Neural cell (in vitro differentiated cells): ENCODE measurements around the gene CRIM1. TPM values are rescaled to one million over a fixed set of nuclear protein-coding genes. Genes with fewer than 3 reads are reported as not detected.

Experiments
- H2AFZ ChIP-seq: fragments of 200-600, 300-800 bp; sonication (generic), shearing (Covaris generic); 2 replicates; pipeline ENCODE4 v1.6.0; 2014; ENCODE audit warnings: low read depth, mild to moderate bottlenecking, antibody characterized with exemption, low read length, moderate library complexity
- H3F3A ChIP-seq: fragments of 200-600 bp; shearing (Covaris generic); 2 replicates; pipeline ENCODE4 v1.6.1; 2016; ENCODE audit warnings: mild to moderate bottlenecking, moderate library complexity, mixed read lengths, antibody characterized with exemption, low read length; ENCODE audit not compliant: insufficient read depth, poor library complexity, severe bottlenecking
- H3K27ac ChIP-seq: fragments of 200-600, 300-800 bp; sonication (generic), shearing (Covaris generic); 2 replicates; pipeline ENCODE4 v1.5.1; 2014; ENCODE audit warnings: mild to moderate bottlenecking, low read length, moderate library complexity
- H3K27me3 ChIP-seq: fragments of 300-800, 200-600 bp; sonication (generic), shearing (Covaris generic); 2 replicates; pipeline ENCODE4 v1.6.0; 2014; ENCODE audit warnings: mild to moderate bottlenecking, low read depth, low read length, moderate library complexity; ENCODE audit not compliant: insufficient read depth
- H3K36me3 ChIP-seq: fragments of 300-800, 200-600 bp; sonication (generic), shearing (Covaris generic); 2 replicates; pipeline ENCODE4 v1.5.1; 2014; ENCODE audit warnings: mild to moderate bottlenecking, antibody characterized with exemption, low read length, moderate library complexity; ENCODE audit not compliant: insufficient read depth
- H3K4me2 ChIP-seq: fragments of 300-800, 200-600 bp; sonication (generic), shearing (Covaris generic); 2 replicates; pipeline ENCODE4 v1.6.0; 2014; ENCODE audit warnings: mild to moderate bottlenecking, low read length
- H3K4me3 ChIP-seq: fragments of 300-800, 200-600 bp; sonication (generic), shearing (Covaris generic); 2 replicates; pipeline ENCODE4 v1.5.1; 2014; ENCODE audit warnings: mild to moderate bottlenecking, low read length, moderate library complexity
- H3K79me2 ChIP-seq: fragments of 200-600 bp; shearing (Covaris generic); replicated peaks from 2 replicates; pipeline ENCODE4 v1.6.0; 2014; ENCODE audit warnings: mild to moderate bottlenecking, low read length, moderate library complexity; ENCODE audit not compliant: insufficient read depth
- H3K9ac ChIP-seq: fragments of 300-800, 200-600 bp; sonication (generic), shearing (Covaris generic); 2 replicates; pipeline ENCODE4 v1.6.1; 2016; ENCODE audit warnings: mild to moderate bottlenecking, low read length, mixed read lengths
- H3K9me2 ChIP-seq: fragments of 200-600 bp; shearing (Covaris generic); 2 replicates; pipeline ENCODE4 v1.6.1; 2016; ENCODE audit warnings: mild to moderate bottlenecking, low read length, mixed read lengths; ENCODE audit not compliant: insufficient read depth
- H3K9me3 ChIP-seq: fragments of 200-600, 300-800 bp; sonication (generic), shearing (Covaris generic); 2 replicates; pipeline ENCODE4 v1.6.1; 2016; ENCODE audit warnings: mild to moderate bottlenecking, mixed run types, low read length, moderate library complexity, mixed read lengths
- H4K20me1 ChIP-seq: fragments of 200-600 bp; shearing (Covaris generic); 2 replicates; pipeline ENCODE4 v1.6.1; 2016; ENCODE audit warnings: mild to moderate bottlenecking, mixed run types; ENCODE audit not compliant: insufficient read depth
- EP300 ChIP-seq: fragments of 450-650 bp; conservative IDR thresholded peaks from 2 replicates; pipeline ENCODE4 v1.6.1; 2014; ENCODE audit warnings: antibody characterized with exemption, mild to moderate bottlenecking, moderate library complexity; ENCODE audit not compliant: poor library complexity, severe bottlenecking
- EZH2 ChIP-seq: fragments of 200-600, 300-800 bp; shearing (Covaris generic), sonication (generic); IDR thresholded peaks from 2 replicates; pipeline ENCODE4 v1.6.1; 2014; ENCODE audit warnings: antibody characterized with exemption, low read length, borderline replicate concordance, mild to moderate bottlenecking; ENCODE audit not compliant: insufficient read depth, poor library complexity, severe bottlenecking
- MXI1 ChIP-seq: fragments of 450-650 bp; conservative IDR thresholded peaks from 2 replicates; pipeline ENCODE4 v1.6.1; 2014; ENCODE audit warnings: antibody characterized with exemption, mild to moderate bottlenecking; ENCODE audit not compliant: poor library complexity, severe bottlenecking
- POLR2AphosphoS5 ChIP-seq: IDR thresholded peaks from 2 replicates; pipeline ENCODE4 v1.6.1; 2012
- RAD21 ChIP-seq: fragments of 450-650 bp; conservative IDR thresholded peaks from 2 replicates; pipeline ENCODE4 v1.6.1; 2014; ENCODE audit warnings: antibody characterized with exemption, mild to moderate bottlenecking, moderate library complexity
- SMC3 ChIP-seq: fragments of 450-650 bp; conservative IDR thresholded peaks from 2 replicates; pipeline ENCODE4 v1.6.1; 2014; ENCODE audit warnings: antibody characterized with exemption, mild to moderate bottlenecking, moderate library complexity; ENCODE audit not compliant: poor library complexity
- TAF1 ChIP-seq: IDR thresholded peaks from 2 replicates; pipeline ENCODE4 v1.6.1; 2012; ENCODE audit warnings: low read depth
- polyA plus RNA-seq: library from polyadenylated mRNA; depleted of rRNA; stranded (reverse); fragments of >200 nt; gene quantifications from 2 replicates; pipeline ENCODE4 v1.2.3, GENCODE V29; 2014
- TF ChIP-seq, protein P1 (sequence below): fragments of 450-650 bp; IDR thresholded peaks from 2 replicates; pipeline ENCODE4 v1.5.1; 2014; ENCODE audit warnings: antibody characterized with exemption, mild to moderate bottlenecking, moderate library complexity; ENCODE audit not compliant: poor library complexity, severe bottlenecking
- TF ChIP-seq, protein P2 (sequence below): IDR thresholded peaks from 2 replicates; pipeline ENCODE4 v1.6.1; 2012; ENCODE audit warnings: borderline replicate concordance

CRIM1 gene
- polyA plus RNA-seq, 1 donor from 2014 or later, result 6.7 TPM

DNA sequence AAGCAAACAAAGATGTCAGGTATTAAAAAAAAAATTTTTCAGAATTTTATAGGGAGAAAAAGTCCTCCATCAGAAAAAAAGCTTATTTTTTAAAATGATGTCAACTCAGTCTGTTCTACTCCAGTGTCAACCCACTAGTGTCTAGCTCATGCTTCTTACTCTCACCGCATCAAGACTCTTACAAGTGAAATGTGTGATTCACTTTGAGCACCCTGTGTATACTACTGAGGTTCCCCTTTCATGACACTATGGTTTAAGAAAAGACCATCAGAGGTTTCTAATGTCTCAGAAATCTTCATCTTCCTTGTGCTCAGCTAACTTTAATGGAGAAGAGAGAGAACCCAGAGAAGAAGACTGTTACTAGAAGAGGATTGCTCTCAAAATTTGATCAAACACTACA, 199.0 kb downstream of the CRIM1 start:
- no peak overlapping the region for H2AFZ ChIP-seq
- H3K9me3 ChIP-seq, result no peaks in the 10 kb centered on the region
- H3K4me2 ChIP-seq, result no peak overlapping the region
- H4K20me1 ChIP-seq, result no peaks in the 10 kb centered on the region
- H3K36me3 ChIP-seq, result no peaks in the 10 kb centered on the region
- H3K9ac ChIP-seq, result no peak overlapping the region
- H3F3A ChIP-seq, result no peaks in the 10 kb centered on the region
- H3K79me2 ChIP-seq, result no peaks in the 10 kb centered on the region
- no peaks in the 10 kb centered on the region for H3K27me3 ChIP-seq
- H3K27ac ChIP-seq, result no peak overlapping the region
- H3K9me2 ChIP-seq, result no peaks in the 10 kb centered on the region
- no peak for TF ChIP-seq EZH2
- no peak overlapping the region for H3K4me3 ChIP-seq

DNA sequence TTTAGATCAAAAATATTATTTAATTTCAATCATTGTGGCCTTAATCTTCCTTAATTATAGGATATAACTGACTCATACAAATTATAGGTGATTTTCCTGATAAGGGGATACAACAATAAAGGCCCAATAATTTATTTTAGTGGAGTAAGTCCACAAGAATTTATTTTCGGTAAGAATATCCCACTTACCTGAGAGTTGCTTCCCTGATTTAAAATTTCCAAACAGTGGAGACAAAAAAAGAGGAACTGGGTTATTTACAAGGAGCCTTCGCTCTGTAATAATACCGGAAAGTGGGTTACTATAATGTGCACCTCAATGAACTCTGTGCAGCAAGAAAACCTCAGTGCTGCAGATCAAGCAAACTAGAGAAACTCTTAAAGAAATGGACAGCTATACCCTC, 200.2 kb downstream of the CRIM1 start:
- no peak overlapping the region for H3K27ac ChIP-seq
- H3K79me2 ChIP-seq, result no peaks in the 10 kb centered on the region
- no peak overlapping the region for H3K4me3 ChIP-seq
- H4K20me1 ChIP-seq, result no peaks in the 10 kb centered on the region
- no peaks in the 10 kb centered on the region for H3K9me2 ChIP-seq
- no peaks in the 10 kb centered on the region for H3K36me3 ChIP-seq
- no peak overlapping the region for H3K9ac ChIP-seq
- H3F3A ChIP-seq, result no peaks in the 10 kb centered on the region
- H3K9me3 ChIP-seq, result no peaks in the 10 kb centered on the region
- no peaks in the 10 kb centered on the region for H3K27me3 ChIP-seq
- H3K4me2 ChIP-seq, result no peak overlapping the region
- TF ChIP-seq RAD21 (no peak), EZH2 (no peak), POLR2AphosphoS5 (no peak), MXI1 (no peak), EP300 (no peak), SMC3 (no peak), TAF1 (no peak)
- TF ChIP-seq, protein P1, sequence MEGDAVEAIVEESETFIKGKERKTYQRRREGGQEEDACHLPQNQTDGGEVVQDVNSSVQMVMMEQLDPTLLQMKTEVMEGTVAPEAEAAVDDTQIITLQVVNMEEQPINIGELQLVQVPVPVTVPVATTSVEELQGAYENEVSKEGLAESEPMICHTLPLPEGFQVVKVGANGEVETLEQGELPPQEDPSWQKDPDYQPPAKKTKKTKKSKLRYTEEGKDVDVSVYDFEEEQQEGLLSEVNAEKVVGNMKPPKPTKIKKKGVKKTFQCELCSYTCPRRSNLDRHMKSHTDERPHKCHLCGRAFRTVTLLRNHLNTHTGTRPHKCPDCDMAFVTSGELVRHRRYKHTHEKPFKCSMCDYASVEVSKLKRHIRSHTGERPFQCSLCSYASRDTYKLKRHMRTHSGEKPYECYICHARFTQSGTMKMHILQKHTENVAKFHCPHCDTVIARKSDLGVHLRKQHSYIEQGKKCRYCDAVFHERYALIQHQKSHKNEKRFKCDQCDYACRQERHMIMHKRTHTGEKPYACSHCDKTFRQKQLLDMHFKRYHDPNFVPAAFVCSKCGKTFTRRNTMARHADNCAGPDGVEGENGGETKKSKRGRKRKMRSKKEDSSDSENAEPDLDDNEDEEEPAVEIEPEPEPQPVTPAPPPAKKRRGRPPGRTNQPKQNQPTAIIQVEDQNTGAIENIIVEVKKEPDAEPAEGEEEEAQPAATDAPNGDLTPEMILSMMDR, result no peak
- TF ChIP-seq, protein P2, sequence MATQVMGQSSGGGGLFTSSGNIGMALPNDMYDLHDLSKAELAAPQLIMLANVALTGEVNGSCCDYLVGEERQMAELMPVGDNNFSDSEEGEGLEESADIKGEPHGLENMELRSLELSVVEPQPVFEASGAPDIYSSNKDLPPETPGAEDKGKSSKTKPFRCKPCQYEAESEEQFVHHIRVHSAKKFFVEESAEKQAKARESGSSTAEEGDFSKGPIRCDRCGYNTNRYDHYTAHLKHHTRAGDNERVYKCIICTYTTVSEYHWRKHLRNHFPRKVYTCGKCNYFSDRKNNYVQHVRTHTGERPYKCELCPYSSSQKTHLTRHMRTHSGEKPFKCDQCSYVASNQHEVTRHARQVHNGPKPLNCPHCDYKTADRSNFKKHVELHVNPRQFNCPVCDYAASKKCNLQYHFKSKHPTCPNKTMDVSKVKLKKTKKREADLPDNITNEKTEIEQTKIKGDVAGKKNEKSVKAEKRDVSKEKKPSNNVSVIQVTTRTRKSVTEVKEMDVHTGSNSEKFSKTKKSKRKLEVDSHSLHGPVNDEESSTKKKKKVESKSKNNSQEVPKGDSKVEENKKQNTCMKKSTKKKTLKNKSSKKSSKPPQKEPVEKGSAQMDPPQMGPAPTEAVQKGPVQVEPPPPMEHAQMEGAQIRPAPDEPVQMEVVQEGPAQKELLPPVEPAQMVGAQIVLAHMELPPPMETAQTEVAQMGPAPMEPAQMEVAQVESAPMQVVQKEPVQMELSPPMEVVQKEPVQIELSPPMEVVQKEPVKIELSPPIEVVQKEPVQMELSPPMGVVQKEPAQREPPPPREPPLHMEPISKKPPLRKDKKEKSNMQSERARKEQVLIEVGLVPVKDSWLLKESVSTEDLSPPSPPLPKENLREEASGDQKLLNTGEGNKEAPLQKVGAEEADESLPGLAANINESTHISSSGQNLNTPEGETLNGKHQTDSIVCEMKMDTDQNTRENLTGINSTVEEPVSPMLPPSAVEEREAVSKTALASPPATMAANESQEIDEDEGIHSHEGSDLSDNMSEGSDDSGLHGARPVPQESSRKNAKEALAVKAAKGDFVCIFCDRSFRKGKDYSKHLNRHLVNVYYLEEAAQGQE, result no peak
- H2AFZ ChIP-seq, result no peak overlapping the region

DNA sequence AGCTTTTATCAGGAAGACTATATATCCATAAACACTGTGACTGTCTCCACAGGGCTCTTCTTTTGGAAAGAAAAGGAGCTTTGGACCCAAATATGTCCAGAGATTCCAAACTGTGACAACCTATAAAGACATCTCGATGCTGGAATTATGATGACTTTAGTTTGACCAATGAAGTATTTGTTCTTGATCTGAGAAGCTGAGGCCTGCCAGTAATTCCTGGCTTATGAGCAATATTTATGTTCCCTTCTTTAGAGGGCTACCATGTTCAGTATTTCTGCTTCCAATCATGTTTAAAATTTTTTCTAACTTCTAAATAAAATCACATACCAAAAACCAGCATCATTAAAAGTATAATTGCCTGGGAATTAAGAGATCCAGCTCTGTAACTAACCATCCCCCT, 201.3 kb downstream of the CRIM1 start:
- Histone ChIP-seq H4K20me1 (no peaks in the 10 kb centered on the region), H3K4me2 (no peak overlapping the region), H3K4me3 (no peak overlapping the region), H3K9me2 (no peaks in the 10 kb centered on the region), H3K27me3 (no peaks in the 10 kb centered on the region), H2AFZ (no peak overlapping the region), H3K27ac (no peak overlapping the region), H3K79me2 (no peaks in the 10 kb centered on the region), H3K9ac (no peak overlapping the region), H3F3A (no peaks in the 10 kb centered on the region), H3K36me3 (no peaks in the 10 kb centered on the region), H3K9me3 (no peaks in the 10 kb centered on the region)
- TF ChIP-seq EZH2 (no peak), MXI1 (no peak), POLR2AphosphoS5 (no peak)
